Neural cell (in vitro differentiated cells): ENCODE results near the gene LRRC72.

Experiments used
- CTCF ChIP-seq: fragments of 450-650 bp; IDR thresholded peaks from 2 replicates; pipeline ENCODE4 v1.5.1; 2014; ENCODE audit warnings: antibody characterized with exemption, mild to moderate bottlenecking, moderate library complexity; ENCODE audit not compliant: poor library complexity, severe bottlenecking
- EP300 ChIP-seq: fragments of 450-650 bp; conservative IDR thresholded peaks from 2 replicates; pipeline ENCODE4 v1.6.1; 2014; ENCODE audit warnings: antibody characterized with exemption, mild to moderate bottlenecking, moderate library complexity; ENCODE audit not compliant: poor library complexity, severe bottlenecking
- EZH2 ChIP-seq: fragments of 200-600, 300-800 bp; shearing (Covaris generic), sonication (generic); IDR thresholded peaks from 2 replicates; pipeline ENCODE4 v1.6.1; 2014; ENCODE audit warnings: antibody characterized with exemption, low read length, borderline replicate concordance, mild to moderate bottlenecking; ENCODE audit not compliant: insufficient read depth, poor library complexity, severe bottlenecking
- RAD21 ChIP-seq: fragments of 450-650 bp; conservative IDR thresholded peaks from 2 replicates; pipeline ENCODE4 v1.6.1; 2014; ENCODE audit warnings: antibody characterized with exemption, mild to moderate bottlenecking, moderate library complexity
- REST ChIP-seq: IDR thresholded peaks from 2 replicates; pipeline ENCODE4 v1.6.1; 2012; ENCODE audit warnings: borderline replicate concordance
- TAF1 ChIP-seq: IDR thresholded peaks from 2 replicates; pipeline ENCODE4 v1.6.1; 2012; ENCODE audit warnings: low read depth

GRCh38 chr7:16514271-16514670 lies 12.4 kb upstream of the LRRC72 start:
- TF ChIP-seq EZH2 = no peak
- TF ChIP-seq TAF1 = no peak
- no peak for TF ChIP-seq CTCF
- TF ChIP-seq REST = no peak
- TF ChIP-seq EP300 = no peak
- TF ChIP-seq RAD21 = no peak
